Neutrophil (primary cell): ENCODE data around the gene SAXO2.
"Not testable (repeated sequence)": the region's sequence is repeated elsewhere in the genome, so short reads cannot be mapped to it uniquely, and the experiment has no call there.

Source experiments
- H3K27ac ChIP-seq: fragments of 200-600 bp; sonication (generic); 2 replicates; pipeline ENCODE4 v1.5.1; 2016; ENCODE audit warnings: mild to moderate bottlenecking, moderate library complexity
- H3K27me3 ChIP-seq: fragments of 200-600 bp; sonication (generic); 2 replicates; pipeline ENCODE4 v1.6.0; 2016; ENCODE audit warnings: mild to moderate bottlenecking
- H3K36me3 ChIP-seq: fragments of 200-600 bp; sonication (generic); 2 replicates; pipeline ENCODE4 v1.5.1; 2017
- H3K4me1 ChIP-seq, 2 experiments: fragments of 200-600 bp in 1 of 2; sonication (generic) in 1 of 2; 1 replicate in 1 of 2; 2 replicates in 1 of 2; pipeline versions ENCODE4 v1.5.1 to v1.6.1; 2013 to 2016; ENCODE audit warnings: low read depth in 1 of 2, low read length in 1 of 2, mild to moderate bottlenecking in 1 of 2, moderate library complexity in 1 of 2; ENCODE audit not compliant: control insufficient read depth in 1 of 2, insufficient read depth in 1 of 2
- H3K4me3 ChIP-seq, 2 experiments: fragments of 200-600 bp in 1 of 2; sonication (generic) in 1 of 2; 1 replicate in 1 of 2; 2 replicates in 1 of 2; pipeline ENCODE4 v1.5.1; 2013 to 2016; ENCODE audit warnings: low read depth in 1 of 2, low read length in 1 of 2, mild to moderate bottlenecking in 1 of 2, moderate library complexity in 1 of 2
- H3K9me3 ChIP-seq: fragments of 200-600 bp; sonication (generic); 2 replicates; pipeline ENCODE4 v1.5.1; 2016

SAXO2 gene

DNA sequence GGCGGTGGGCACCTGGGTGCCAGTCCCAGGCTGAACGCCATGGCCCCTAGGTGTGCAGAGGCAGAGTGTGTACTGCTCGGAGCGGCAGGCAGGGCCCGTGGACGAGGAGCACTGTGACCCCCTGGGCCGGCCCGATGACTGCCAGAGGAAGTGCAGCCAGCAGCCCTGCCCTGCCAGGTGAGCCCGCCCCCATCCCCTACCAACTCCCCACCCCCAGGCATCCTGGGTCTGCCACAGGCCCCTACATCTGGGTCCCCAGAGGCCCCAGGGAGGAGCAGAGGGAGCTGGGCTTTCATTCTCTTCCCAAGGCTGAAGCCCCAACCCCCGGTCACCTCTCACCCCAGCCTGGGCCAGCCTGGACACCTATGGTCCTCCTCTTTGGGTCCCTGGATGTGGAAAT is 63.0 kb downstream of the SAXO2 start:
- H3K4me1 ChIP-seq, H3K36me3 ChIP-seq, H3K27me3 ChIP-seq, H3K9me3 ChIP-seq, H3K27ac ChIP-seq, H3K4me3 ChIP-seq: not testable (repeated sequence)

GRCh38 chr15:82326896-82327295 is 64.3 kb downstream of the SAXO2 start:
- H3K4me1 ChIP-seq, H3K27me3 ChIP-seq, H3K9me3 ChIP-seq, H3K27ac ChIP-seq, H3K36me3 ChIP-seq, H3K4me3 ChIP-seq: not testable (repeated sequence)

- not testable (repeated sequence) for H3K27ac ChIP-seq, H3K36me3 ChIP-seq, H3K4me1 ChIP-seq, H3K27me3 ChIP-seq, H3K4me3 ChIP-seq, H3K9me3 ChIP-seq
Measured at GRCh38 chr15:82327372-82327771, 64.8 kb downstream of the SAXO2 start.

DNA sequence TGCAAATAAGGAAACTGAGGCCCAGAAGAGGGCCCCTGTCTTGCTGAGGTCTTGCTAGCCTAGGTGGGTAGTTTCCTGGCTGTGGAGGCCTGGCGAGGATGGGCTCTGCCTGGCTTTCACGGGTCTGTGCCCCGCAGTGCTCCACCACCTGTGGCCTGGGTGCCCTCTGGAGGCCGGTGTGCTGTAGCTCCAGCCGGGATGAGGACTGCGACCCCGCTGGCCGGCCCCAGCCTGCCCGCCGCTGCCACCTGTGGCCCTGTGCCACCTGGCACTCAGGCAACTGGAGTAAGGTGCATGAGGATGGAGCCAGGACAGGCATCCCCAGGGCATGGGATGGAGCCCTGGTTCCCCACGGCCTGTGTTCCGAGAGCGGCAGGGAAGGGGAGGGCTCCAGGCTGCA is 66.4 kb downstream of the SAXO2 start:
- not testable (repeated sequence) for H3K4me1 ChIP-seq, H3K27ac ChIP-seq, H3K9me3 ChIP-seq, H3K36me3 ChIP-seq, H3K27me3 ChIP-seq, H3K4me3 ChIP-seq

GRCh38 chr15:82330921-82331320 is 68.3 kb downstream of the SAXO2 start:
- H3K27me3 ChIP-seq, H3K4me3 ChIP-seq, H3K4me1 ChIP-seq, H3K9me3 ChIP-seq, H3K27ac ChIP-seq, H3K36me3 ChIP-seq: not testable (repeated sequence)

GRCh38 chr15:82331576-82332304 is 69.1 kb downstream of the SAXO2 start:
- not testable (repeated sequence) for H3K4me1 ChIP-seq

GRCh38 chr15:82332711-82333602 is 70.3 kb downstream of the SAXO2 start:
- not testable (repeated sequence) for H3K9me3 ChIP-seq

More at GRCh38 chr15:82331576-82332304, 69.1 kb downstream of the SAXO2 start:
- not testable (repeated sequence) for H3K36me3 ChIP-seq, H3K4me3 ChIP-seq, H3K27ac ChIP-seq, H3K27me3 ChIP-seq, H3K9me3 ChIP-seq

DNA sequence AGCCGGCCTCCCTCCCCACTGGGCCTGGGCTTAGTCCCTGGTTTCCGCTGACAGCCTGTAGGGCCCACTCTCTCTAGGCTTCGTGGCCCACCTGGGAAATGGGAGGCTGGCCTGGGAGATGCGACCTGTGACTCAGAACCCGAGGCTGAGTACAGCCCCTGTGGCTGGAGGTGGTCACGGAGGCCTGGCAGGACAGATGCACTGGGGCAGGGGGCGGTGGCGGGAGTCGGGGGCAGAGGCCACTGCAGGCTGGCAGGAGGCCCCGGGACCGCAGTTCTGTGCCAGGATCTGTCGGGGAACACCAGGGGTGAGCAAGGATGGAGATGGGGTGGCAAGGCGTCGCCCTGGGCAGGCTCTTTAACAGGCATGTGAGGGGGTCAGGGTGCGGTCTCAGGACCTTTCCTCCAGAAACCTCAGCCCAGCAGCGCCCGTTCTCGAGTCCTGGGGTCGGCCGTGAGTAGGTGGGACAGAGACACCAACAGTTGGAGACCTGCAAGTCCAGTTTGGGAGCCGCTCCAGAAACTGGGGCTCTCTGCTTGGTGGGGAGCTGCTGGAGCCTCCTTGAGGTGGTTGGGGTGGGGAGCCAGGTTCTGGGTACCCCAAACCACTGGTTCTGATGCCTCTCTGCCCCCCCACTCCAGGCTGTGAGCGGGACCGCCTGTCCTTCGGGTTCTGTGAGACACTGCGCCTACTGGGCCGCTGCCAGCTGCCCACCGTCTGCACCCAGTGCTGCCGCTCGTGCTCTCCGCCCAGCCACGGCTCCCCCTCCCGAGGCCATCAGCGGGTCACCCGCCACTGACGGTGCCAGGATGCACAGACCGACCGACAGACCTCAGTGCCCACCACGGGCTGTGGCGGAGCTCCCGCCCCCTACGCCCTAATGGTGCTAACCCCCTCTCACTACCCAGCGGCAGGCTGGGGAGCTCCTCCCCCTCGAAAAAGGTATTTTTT is 71.3 kb downstream of the SAXO2 start:
- H3K36me3 ChIP-seq, H3K27ac ChIP-seq, H3K4me3 ChIP-seq, H3K27me3 ChIP-seq, H3K4me1 ChIP-seq, H3K9me3 ChIP-seq: not testable (repeated sequence)

More at GRCh38 chr15:82332711-82333602, 70.3 kb downstream of the SAXO2 start:
- H3K4me1 ChIP-seq, H3K4me3 ChIP-seq, H3K36me3 ChIP-seq, H3K27me3 ChIP-seq, H3K27ac ChIP-seq: not testable (repeated sequence)
